Measurements from ENCODE around the gene TCEAL4. TPM values are rescaled to one million over a fixed set of nuclear protein-coding genes. Genes with fewer than 3 reads are reported as not detected.

TCEAL4 gene
- total RNA-seq, 4 donors from 2014 or later: 63.7 to 98.8 (median 80.4) TPM

DNA sequence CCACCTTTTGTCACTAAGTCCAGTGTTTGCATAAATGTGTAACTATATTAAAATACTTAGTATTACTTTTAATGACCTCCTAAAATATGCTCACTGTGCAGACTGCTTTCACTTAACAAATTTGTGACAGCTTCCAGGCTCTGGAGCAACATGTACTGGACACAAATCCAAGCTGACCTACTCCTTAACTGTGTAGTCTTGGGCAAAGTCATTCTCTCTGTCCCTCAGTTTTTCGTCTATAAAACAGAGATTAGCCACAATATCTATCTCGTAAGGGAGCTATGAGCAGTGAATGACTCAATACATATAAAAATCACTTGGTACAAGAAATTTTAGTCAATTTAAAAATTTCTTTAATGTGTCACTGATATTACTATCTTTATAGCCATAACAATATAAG is 45.6 kb upstream of the TCEAL4 start:
- no peak for DNase-seq (ENCODE audit: low spot score in 2 of 2)
- intact Hi-C loops (cut with DNase I; ENCODE audit: low total_unique reads): no loop called here
- WGBS, 2 donors: 52 to 56% methylated on average over 2 of the region's 2 CpGs
- no peak overlapping the region for H3K4me3 ChIP-seq (ENCODE audit: low read depth, poor library complexity, severe bottlenecking)
- no peak for TF ChIP-seq POLR2A (IDR thresholded peaks at IDR 0.05)

DNA sequence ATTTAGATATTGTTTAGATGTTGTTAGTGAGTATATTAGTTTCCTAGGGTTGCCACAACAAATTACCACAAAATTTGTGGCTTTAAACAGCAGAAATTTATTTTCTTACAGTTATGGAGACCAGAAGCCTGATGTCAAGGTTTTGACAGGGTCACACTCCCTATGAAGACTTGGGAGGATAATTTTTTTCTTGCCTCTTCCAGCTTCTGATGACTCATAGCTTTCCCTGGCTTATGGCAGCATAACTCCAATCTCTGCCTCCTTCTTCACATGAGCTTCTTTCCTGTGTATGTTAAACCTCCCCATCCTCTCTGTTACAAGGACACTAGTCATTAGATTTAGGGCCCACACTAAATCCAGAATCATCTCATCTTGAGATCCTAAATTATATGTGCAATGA is 45.2 kb upstream of the TCEAL4 start:
- intact Hi-C loops (cut with DNase I; ENCODE audit: low total_unique reads): no loop called here
- no peak overlapping the region for H3K4me3 ChIP-seq (ENCODE audit: low read depth, poor library complexity, severe bottlenecking)
- TF ChIP-seq, protein P1, sequence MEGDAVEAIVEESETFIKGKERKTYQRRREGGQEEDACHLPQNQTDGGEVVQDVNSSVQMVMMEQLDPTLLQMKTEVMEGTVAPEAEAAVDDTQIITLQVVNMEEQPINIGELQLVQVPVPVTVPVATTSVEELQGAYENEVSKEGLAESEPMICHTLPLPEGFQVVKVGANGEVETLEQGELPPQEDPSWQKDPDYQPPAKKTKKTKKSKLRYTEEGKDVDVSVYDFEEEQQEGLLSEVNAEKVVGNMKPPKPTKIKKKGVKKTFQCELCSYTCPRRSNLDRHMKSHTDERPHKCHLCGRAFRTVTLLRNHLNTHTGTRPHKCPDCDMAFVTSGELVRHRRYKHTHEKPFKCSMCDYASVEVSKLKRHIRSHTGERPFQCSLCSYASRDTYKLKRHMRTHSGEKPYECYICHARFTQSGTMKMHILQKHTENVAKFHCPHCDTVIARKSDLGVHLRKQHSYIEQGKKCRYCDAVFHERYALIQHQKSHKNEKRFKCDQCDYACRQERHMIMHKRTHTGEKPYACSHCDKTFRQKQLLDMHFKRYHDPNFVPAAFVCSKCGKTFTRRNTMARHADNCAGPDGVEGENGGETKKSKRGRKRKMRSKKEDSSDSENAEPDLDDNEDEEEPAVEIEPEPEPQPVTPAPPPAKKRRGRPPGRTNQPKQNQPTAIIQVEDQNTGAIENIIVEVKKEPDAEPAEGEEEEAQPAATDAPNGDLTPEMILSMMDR (IDR thresholded peaks at IDR 0.05): no peak
- TF ChIP-seq POLR2A (IDR thresholded peaks at IDR 0.05): no peak
- no peak for DNase-seq (ENCODE audit: low spot score in 2 of 2)

DNA sequence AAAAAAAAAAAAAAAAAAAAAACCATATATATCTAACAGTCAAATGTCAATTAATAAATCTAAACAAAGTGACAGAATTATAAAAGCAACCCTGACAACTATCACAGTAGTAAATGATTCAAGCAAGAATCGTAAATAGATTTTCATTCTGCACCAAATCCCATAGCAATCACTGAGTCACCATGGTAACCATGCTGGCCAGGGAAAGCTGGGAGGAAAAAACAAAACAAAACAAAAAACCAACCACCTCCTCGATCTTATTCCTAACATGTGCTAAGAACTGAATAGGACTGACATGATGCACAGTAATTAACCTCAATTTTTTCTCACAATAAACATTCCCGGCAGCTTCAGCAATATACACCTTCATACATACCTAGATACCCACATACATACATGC is 35.4 kb upstream of the TCEAL4 start:
- TF ChIP-seq POLR2A (IDR thresholded peaks at IDR 0.05): no peak
- TF ChIP-seq, protein P1 (IDR thresholded peaks at IDR 0.05): no peak
- H3K4me3 ChIP-seq (ENCODE audit: low read depth, poor library complexity, severe bottlenecking): no peak overlapping the region
- 59 to 67% methylated on average over 3 of the region's 3 CpGs for WGBS, 2 donors
- no peak for DNase-seq (ENCODE audit: low spot score in 2 of 2)
- intact Hi-C loops (cut with DNase I; ENCODE audit: low total_unique reads): no loop called here

DNA sequence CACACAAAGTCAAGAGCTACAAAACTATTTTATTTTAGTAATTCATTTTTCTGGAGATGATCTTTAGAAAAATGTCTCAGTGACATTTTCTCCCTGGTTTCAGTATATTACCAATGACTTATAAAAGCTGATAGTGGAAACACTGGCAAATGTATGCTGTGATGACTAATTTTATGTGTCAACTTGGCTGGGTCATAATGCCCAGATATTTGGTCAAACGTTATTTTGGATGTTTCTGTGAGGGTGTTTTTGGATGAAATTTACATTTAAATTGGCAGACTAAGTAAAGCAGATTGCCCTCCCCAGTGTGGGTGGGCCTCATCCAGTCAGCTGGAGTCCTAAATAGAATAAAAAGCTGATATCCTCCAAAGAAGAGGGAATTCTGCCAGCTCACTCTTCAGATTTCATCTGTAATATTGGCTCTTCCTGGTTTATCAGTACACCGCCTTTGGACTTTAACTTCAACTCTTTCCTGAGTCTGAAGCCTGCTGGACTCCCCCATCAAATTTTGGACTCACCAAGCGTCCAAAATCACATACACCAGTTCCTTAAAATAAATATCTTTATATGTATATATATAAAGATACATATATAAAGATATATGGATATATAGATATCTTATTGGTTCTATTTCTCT is 34.8 kb upstream of the TCEAL4 start:
- 42 to 51% methylated on average over 3 of the region's 3 CpGs for WGBS, 2 donors
- intact Hi-C loops (cut with DNase I; ENCODE audit: low total_unique reads): no loop called here
- TF ChIP-seq, protein P1 (IDR thresholded peaks at IDR 0.05): no peak
- no peak for TF ChIP-seq POLR2A (IDR thresholded peaks at IDR 0.05)
- no peak for DNase-seq (ENCODE audit: low spot score in 2 of 2)
- no peak overlapping the region for H3K4me3 ChIP-seq (ENCODE audit: low read depth, poor library complexity, severe bottlenecking)

DNA sequence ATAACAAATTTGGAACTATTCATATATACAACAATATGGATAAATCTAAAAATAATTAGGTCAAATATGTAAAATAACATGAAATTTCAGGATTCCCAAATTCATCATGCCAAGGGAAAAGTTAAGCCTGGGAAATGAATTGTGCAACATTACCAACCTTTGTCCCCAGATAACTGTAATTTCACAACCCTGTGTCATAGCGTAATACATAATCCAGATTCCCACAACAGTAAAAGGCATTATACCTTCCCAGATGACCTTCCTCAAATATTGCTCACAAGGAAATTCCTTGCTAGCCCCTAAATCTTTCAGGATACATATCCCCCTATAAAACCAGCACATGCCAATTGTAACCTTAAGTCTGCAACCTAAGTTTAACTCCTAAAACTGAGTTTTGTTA is 33.1 kb upstream of the TCEAL4 start:
- no peak for DNase-seq (ENCODE audit: low spot score in 2 of 2)
- intact Hi-C loops (cut with DNase I; ENCODE audit: low total_unique reads): no loop called here
- H3K4me3 ChIP-seq (ENCODE audit: low read depth, poor library complexity, severe bottlenecking): no peak overlapping the region
- no peak for TF ChIP-seq POLR2A (IDR thresholded peaks at IDR 0.05)
- TF ChIP-seq, protein P1 (IDR thresholded peaks at IDR 0.05): no peak
- WGBS, 2 donors: 76 to 84% methylated on average over 1 of the region's 1 CpG

DNA sequence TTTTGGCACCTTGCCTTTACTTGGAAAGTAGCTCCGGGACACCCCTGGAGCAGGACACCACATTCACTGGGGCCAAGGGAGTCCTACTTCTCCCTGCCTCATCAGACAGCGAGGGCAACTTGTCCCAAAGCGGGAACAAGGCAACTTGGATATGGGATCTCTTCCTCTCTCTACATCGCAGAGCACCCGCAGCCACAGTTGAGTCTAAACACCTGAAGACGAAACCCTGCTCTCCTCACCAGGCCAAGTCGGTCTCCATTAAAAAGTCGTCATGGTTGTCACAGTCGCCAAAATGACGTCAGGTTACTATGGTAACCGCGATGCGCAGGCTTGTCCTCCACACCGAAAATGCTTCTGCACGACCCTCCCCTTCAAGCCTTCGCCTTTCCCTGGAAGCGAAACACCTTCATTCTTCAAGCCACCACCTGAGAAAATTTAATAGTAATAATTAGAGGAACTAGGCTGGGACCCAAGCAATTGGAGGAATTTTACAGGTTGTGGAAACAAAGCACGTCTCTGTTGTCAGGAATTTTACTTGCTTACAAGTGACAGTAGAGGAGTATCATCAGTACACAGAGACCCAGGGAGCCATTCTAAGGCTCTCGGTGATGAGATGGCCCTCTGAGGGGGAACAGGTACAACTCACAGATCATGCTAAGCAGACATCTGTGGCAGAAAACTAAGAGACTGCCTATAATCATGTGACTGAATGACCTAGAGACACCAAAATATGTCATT is 30.5 kb upstream of the TCEAL4 start:
- intact Hi-C loops (cut with DNase I; ENCODE audit: low total_unique reads): no loop called here
- no peak for TF ChIP-seq POLR2A (IDR thresholded peaks at IDR 0.05)
- TF ChIP-seq, protein P1 (IDR thresholded peaks at IDR 0.05): no peak
- no peak overlapping the region for H3K4me3 ChIP-seq (ENCODE audit: low read depth, poor library complexity, severe bottlenecking)
- WGBS, 2 donors: 5 to 30% methylated on average over 17 to 19 of the region's 19 CpGs
- DNase-seq (ENCODE audit: low spot score in 2 of 2): no peak
